ENCODE measurements around the gene MMEL1.

Gene MMEL1

DNA sequence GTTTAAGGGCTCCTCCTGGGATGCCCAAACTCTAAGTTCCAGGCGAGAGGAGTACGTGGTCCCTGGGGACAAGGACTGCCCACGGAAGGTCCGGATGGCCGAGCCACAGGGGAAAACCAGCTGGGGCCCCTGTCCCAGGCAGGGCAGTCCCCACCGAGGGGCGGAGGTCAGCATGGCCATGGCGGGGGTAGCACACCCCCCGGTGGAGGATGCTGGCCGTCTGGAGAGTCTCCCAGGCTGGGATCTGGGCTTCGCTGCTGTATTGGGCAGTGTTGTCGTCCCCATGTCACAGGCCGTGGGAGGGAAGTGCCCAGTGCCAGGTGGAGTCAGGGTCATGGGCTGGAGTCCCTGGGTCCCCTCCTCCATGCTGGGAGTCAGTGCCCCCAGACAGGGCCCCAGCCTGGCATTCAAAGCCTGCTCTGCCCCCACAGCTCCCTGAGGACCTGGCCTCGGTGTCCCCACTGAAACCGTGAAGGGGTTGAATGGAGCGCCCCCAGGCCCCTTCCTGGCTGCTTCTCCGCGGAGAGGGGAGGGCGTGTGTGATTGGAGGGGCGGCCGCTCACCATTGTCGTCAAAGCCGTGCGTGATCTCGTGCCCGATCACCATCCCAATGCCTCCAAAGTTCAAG, 39.5 kb downstream of the MMEL1 start:
- no peak for DNase-seq (ENCODE audit: low read depth in 1 of 2, low spot score in 1 of 2)

DNA sequence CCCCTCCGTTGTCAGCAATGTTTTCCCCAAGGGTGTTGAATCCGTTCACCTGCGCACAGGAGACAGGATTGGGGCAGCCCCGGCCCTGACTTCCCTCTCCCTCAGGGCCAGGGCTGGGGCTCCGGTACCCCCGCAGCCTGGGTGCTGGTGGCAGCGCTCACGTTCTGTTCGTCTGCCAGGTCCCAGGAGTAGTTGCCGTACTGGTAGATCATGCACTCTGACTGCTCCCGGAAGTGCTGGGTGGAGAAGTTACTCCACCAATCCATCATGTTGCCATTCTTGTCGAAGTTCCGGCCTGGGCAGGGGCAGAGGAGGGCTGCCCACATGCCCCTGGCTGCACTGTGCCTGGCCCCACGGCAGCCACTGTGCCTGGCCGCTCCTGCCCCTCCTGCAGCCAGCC, 40.1 kb downstream of the MMEL1 start:
- no peak for DNase-seq (ENCODE audit: low read depth in 1 of 2, low spot score in 1 of 2)

DNA sequence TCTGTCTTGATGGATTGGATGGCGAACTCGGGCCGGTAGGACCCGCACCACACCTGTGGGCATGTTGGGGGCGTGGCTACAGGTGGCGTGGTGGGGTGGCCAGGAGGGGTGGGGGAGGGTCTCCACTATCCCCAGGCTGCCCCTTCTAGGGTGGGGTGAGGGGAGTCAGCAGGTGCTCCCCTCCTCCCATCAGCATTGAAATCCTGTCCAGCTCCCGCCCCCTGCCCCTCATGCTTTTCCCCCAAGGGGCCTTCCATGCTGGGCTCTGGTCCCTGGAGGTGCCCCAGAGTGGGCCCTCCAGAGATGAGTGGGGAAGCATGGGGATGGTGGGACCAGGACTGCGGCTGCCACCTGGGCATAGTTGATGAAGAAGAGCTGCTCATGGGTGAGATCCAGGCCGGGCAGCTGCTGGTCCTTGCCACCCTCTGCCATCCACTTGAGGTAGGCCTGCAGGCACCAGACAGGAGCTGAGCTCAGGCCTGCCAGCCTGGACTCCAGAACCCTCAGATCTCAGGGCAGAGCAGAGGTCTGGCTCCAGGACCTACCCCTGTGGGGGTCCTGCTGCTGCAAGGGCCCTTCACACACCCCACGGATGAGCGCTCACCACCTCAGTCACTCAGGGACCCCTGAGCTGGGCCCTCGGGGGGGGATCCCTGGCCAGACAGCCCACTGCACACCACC, 41.1 kb downstream of the MMEL1 start:
- no peak for DNase-seq (ENCODE audit: low read depth in 1 of 2, low spot score in 1 of 2)

DNA sequence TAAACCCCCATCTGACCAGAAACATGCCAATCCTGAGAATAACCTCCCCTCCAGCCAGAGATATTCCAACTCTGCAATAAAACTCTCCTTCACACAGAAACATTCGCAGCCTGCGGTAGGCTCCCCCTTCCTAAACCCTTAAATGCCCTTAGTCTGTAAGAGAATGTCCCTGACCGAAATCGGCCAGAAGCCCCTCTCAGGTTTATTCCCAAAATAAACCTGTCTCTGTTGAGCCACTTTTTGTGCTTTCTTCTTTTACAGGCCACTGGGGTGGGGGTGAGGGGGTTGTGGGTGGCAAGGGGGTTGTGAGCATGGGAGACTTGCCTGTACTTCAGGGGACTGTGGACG, 41.6 kb downstream of the MMEL1 start:
- DNase-seq (ENCODE audit: low read depth in 1 of 2, low spot score in 1 of 2) = no peak

- DNase-seq (ENCODE audit: low read depth in 1 of 2, low spot score in 1 of 2) = no peak
These were observed 42.3 kb downstream of the MMEL1 start for GRCh38 chr1:2590233-2591141.

DNA sequence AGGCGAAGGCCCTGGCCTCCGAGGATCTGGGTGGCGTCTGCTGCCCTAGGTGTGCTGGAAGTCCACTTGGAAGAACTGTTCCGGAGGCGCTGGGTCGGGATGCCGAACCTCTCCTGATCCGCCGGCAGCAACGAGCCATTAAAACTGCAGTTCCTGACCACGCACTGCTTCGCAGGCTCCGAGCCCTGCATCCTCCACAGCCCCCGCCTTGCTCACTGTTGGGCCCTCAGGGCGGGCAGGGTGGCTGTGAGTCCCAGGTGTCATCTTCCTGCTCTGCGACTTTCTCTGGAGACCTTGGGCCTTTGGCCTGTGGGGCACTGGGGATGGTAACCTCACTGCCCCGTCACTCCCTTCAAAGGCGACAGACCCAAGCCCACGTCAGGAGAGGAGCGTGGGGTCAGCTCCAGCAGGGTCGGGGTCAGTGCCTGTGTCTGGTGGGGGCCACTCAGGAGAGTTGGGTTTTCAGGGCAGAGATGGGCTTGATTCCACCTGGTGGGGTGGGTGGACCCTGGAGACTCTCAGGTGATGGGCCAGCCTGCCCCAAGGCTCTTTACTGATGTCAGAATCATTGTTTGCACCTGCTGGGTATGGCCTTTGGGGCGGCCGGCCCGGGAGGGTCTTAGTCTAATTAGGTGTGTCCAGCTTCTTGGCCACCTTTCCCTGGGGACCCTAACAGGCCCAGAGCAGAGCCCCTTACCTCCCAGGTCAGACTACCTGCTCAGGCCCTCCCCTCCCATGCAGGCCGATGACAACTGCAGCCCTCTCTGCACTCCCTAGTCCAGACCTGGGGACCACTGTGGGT, 43.2 kb downstream of the MMEL1 start:
- DNase-seq (ENCODE audit: low read depth in 1 of 2, low spot score in 1 of 2) = no peak

DNA sequence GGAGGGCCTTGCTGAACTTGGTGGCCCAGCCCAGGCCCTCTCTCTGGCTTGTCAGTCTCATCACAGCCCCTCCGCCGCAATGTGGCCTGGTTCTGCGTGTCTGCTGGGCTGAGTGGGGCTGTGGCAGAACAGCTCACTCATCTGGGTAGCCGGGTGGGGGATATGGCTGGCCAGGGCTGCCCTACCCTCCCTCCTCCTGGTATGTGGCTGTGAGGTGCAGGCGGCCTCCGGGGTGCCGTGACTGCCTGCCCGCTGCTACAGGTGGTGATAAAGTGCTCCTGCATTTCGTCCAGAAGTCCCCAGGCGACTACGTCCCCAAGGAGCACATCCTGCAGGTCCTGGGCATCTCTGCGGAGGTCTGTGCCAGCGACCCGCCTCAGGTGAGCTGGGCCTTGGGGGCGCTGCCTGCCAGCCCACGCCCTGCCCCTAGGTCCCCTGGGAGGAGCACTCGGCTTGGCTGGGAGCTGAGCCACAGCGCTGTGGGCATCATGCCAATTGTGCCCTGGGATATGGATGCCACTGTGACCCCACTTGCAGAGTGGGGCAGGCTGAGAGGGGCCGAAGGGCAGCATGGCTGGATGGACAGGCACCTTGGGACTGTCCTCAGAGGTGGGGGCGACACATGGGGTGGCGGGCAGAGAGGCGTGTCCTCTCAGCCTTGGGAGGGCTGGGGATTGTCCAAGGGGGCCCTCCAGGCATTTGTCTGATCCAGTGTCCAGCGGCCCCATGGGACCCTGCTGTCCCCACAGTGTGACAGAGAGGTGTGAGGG, 44.0 kb downstream of the MMEL1 start:
- no peak for DNase-seq (ENCODE audit: low read depth in 1 of 2, low spot score in 1 of 2)

DNA sequence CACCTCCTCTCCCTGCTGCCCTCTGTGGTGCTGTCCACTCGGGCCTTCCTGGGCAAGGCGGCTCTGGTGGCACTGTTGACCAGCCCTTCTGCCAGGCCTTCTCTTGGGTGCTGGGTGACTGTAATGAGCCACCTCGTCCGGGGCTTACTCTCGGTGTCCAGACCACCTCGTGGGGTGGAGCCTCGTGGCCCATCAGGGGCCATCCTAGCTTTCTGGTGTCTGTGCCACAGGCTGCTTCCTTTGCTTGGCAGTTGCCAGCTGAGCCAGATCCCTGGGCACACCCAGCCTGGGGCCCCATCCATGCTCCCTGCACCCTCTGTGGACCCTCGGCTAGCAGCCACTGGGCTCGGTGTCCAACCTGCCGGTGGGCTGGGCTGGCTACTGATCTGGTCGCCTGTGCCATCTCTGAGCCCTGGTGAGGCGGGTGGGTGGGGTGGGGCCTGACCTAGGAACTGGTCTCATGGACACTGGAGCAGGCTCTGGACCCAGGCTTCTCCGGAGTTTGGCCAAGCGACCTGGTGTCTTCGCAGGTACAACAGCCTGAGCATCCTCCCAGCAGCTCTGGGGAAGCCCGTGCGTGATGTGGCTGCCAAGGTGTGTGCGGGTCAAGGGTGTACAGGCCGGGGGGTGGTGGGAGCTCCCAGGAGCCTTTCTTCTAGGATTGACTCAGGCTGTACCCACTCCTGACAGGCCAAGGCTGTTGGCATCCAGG, 44.8 kb downstream of the MMEL1 start:
- no peak for DNase-seq (ENCODE audit: low read depth in 1 of 2, low spot score in 1 of 2)

- no peak for DNase-seq (ENCODE audit: low read depth in 1 of 2, low spot score in 1 of 2)
These were observed 45.6 kb downstream of the MMEL1 start for GRCh38 chr1:2587071-2587859.

DNA sequence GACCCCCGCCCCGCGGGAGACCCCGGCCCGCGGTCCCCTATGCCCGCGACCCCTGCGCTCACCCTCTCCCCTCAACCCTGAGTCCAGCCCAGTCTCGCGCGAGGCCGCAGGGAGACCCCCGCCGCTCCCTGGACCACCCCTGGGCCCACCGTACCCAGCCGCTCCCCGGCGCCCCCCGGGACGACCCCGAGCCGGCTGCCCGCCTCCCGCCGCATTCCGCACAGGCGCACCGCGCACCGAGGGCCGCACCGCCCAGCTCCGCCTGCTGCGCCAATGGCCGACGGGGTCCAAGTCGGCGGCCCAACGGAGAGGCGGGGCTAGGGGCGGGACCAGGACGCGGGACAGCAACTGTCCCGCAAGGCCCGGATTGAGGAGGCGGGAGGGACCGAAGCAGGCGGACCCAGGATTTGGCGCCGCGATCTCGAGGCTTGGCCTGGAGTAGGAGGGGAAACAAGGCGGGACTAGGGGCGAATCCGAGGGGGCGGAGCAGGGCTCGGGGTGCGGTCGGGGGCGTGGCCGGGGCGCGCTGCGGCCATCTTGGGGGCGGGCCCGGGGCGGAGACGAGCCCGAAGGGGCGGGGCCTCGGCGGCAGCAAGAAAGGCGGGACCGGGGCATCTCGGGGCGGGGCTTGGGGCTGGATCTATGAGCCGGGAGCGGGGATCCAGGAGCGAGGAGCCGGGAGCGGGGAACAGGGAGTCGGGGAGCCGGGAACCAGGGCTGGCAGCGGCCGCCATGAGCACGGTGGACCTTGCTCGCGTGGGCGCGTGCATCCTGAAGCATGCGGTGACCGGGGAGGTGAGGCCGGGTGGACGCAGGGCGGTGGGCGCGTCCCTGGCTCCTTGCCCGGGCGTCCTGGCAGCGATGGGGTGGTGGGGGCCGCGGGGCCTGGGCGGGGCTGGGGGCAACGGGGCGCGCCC, 46.4 kb downstream of the MMEL1 start, which contains the start of gene PRXL2B:
Gene PRXL2B, plus strand, starts transcription at position 624 of the 917 bp plus-strand sequence. Its CDS starts 109 bp downstream, at position 733.
- peak; percentile 96 to 97 for DNase-seq (ENCODE audit: low read depth in 1 of 2, low spot score in 1 of 2)

- DNase-seq (ENCODE audit: low read depth in 1 of 2, low spot score in 1 of 2) = peak; percentile 39 to 58
These were observed 47.3 kb downstream of the MMEL1 start for GRCh38 chr1:2585318-2586092.

DNA sequence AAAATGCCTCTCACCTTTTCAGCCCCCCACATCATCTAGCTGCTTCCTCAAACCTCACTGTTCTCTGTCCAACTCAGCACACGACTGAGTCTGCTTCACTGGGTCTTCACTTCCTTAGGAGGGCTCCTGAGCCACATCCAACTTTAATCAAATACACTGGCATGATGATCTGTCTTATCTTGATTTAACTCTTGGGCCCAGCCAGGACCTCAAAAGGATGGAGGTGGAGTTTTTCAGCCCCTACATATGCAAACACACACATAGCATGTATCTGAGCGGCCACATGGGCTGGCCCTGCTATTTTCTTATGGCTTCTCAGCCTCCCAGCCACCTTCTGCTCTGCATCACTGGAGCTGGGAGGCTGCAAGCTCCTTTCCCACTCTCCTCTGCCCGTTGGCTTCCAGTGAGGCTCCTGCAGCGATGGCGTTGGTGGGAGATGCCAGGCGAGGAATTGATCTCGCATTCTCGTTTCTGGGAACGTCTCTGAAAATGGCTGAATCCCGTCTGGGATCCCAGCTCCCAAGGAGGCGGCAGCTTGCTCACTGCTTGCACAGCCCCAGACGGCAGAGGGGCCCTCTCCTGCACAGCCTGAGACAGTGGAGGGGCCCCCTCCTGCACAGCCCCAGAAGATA, 48.0 kb downstream of the MMEL1 start:
- no peak for DNase-seq (ENCODE audit: low read depth in 1 of 2, low spot score in 1 of 2)

GRCh38 chr1:2583871-2584351, 48.9 kb downstream of the MMEL1 start:
- DNase-seq (ENCODE audit: low read depth in 1 of 2, low spot score in 1 of 2) = no peak

DNA sequence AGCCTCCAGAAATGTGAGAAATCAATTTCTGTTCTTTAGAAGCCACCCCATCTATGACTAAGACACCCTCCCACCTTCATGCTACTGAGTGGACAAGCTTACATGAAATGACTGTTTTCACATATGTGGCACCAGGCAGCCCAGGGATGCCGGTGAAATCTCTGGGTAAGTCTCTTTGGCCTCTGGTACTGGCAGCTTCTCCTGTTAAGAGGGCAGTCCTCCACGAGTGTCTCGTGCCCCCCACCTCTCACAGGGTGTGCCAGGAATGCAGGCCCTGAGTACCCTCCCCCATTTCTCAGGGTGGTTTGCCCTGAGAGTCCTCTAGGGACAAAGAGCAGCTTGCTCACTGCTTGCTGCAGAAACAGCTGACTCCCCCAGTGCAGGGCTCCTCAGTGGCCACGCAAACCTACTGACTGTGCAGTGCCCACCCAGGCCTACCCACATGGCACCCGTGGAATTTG, 49.5 kb downstream of the MMEL1 start:
- DNase-seq (ENCODE audit: low read depth in 1 of 2, low spot score in 1 of 2) = peak in 1 of 2 donors; percentile 18

GRCh38 chr1:2582391-2582790, 50.4 kb downstream of the MMEL1 start:
- no peak for DNase-seq (ENCODE audit: low read depth in 1 of 2, low spot score in 1 of 2)

- no peak for DNase-seq (ENCODE audit: low read depth in 1 of 2, low spot score in 1 of 2)
These were observed 52.1 kb downstream of the MMEL1 start for GRCh38 chr1:2580691-2581090.

All from activated CD4-positive, alpha-beta T cell treated with anti-CD3 and anti-CD28 coated beads, Interleukin-2, amount 50 U/mL, for 24 hours (primary cell).